IPS-NIHi7 (cell line): ENCODE results near the gene PROB1.
"Not testable (repeated sequence)": the region's sequence is repeated elsewhere in the genome, so short reads cannot be mapped to it uniquely, and the experiment has no call there.

Source experiments
- DNase-seq: peaks from one replicate; pipeline ENCODE4 v3.0.0; 2012; ENCODE audit warnings: mixed read lengths; ENCODE audit errors: extremely low spot score

The PROB1 gene

DNA sequence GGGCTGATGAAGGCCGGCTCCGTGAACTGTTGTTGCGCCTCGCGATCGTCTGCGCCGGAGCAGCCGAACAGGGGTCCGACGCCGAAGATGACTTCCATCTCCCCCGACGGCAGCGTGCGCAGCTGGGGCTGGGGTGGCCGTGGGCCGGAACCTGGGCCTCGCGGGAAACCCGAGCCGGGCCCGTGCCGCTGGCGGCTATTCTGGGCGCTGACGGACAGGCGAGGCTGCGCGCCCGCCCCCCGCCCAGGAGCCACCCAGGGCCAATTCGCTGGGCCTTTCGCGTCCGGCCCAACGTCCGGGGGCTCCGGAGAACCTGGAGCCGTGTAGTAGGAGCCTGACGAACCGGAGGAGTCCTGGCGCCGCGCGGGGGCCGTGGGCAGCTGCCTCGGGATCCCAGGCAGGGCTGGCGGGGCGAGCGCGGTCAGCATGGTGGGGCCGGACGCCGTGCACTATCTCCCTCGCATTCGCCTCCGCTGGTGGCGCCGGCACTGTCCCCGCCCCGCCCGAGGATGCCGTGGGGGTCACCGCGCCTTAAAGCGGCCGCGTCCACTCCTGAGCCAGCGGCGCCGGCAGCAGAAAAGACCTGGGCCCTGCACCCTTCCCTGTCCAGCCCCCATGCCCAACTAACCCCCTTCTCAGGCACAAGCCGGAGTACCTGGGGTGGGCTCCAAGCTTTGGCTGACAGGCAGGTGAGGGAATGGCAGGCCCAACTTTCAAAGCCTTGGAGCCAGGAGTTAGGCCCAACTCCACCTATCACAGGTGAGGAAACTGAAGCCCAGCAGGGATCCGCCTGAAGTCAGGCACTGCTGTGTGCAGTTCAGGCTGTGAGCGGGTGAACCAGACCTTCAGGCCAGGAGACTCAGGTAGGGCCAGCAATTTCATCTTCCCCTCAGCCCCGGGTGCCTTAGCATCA, at the start of gene PROB1:
TSS of gene PROB1 (minus strand) at position 451 of the 913 bp plus-strand sequence. CDS start at position 428, 23 bp downstream.
- no peak for DNase-seq

- no peak for DNase-seq
Measured at GRCh38 chr5:139443831-139444453, 49.0 kb upstream of the PROB1 start.

DNA sequence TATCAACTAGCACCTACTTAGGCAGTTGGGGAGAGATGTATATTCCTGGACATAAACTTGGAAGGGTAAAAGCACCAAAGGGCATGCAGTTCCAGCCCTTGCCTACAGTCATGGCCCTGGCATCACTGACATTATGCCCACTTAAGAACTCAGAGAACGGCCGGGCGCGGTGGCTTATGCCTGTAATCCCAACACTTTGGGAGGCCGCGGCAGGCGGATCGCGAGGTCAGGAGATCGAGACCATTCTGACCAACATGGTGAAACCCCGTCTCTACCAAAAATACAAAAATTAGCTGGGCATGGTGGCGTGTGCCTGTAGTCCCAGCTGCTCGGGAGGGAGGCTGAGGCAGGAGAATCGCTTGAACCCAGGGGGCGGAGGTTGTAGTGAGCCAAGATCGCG, 45.5 kb upstream of the PROB1 start:
- not testable (repeated sequence) for DNase-seq

- peak; percentile 98 for DNase-seq
Measured at GRCh38 chr5:139439013-139439903, 44.4 kb upstream of the PROB1 start, which contains the start of gene DNAJC18. Gene DNAJC18, minus strand, starts transcription at chr5:139439525. Its CDS starts 80 bp downstream, at chr5:139439445.

DNA sequence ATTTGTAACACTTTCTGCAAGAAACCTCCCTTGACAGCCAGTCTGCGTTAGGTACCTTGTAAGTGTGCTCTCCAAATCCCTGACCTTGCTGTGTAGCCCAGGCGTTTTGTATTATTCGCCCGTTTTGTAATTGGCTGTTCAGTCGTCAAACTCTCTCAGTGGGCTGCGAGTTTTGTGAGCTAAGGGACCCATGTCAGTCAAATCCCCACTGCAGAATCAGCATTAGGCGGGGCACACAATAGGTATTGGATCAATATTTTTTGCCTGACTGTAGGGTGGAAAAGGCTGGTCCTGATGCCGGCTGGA, 43.8 kb upstream of the PROB1 start:
- no peak for DNase-seq

DNA sequence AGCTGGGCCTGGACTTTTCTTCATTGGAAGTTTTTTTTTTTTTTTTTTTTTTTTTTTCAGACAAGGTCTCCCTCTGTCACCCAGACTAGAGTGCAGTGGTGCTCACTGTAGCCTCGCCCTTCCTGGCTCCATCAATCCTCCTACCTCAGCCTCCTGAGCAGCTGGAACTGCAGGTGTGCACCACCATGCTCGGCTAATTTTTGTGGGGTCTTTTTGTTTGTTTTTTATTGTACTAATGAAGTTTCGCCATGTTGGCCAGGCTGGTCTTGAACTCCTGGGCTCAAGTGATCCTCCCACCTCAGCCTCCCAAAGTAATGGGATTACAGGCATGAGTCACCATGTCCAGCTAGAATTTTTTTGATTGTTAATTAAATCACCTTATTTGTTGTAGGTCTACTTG, 40.8 kb upstream of the PROB1 start:
- DNase-seq = no peak

GRCh38 chr5:139431706-139432105, 36.8 kb upstream of the PROB1 start:
- no peak for DNase-seq

DNA sequence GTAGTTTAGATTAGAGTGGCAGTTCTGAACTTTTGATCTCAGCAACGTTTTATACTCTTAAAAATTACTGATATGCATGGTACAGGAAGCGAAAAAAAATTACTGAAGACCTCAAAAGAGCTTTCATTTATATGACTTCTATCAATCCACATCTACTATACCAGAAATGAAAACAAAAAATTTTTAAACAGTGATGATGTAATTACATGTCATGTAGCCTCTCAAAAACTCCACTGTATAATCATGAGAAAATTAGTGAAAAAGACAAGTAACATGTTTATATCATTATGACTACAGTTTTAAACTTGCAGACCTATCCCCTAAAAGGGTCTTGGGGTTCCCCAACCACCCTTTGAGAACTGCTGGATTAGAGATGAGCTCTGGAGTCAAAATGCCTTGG, 35.1 kb upstream of the PROB1 start:
- no peak for DNase-seq

GRCh38 chr5:139426203-139426885, 31.4 kb upstream of the PROB1 start:
- no peak for DNase-seq

DNA sequence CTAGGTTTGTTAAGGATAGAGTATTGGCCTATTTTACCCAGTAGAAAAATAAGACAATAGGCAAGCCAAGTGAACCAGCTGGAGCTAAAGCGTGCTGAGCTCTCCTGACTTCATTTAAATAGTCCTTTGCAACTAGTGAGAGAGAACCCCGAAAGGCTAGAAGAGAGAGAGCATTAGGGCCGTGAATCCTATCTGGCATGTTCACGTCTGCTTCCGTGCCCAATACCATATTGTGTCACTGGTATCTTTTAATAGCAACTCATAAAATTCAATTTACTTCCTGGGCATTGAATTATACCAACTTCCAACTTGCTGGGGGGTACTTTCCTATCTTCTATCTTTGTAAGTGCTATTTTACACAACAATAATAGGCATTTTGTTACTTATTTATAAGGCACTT, 30.6 kb upstream of the PROB1 start:
- DNase-seq = no peak

DNA sequence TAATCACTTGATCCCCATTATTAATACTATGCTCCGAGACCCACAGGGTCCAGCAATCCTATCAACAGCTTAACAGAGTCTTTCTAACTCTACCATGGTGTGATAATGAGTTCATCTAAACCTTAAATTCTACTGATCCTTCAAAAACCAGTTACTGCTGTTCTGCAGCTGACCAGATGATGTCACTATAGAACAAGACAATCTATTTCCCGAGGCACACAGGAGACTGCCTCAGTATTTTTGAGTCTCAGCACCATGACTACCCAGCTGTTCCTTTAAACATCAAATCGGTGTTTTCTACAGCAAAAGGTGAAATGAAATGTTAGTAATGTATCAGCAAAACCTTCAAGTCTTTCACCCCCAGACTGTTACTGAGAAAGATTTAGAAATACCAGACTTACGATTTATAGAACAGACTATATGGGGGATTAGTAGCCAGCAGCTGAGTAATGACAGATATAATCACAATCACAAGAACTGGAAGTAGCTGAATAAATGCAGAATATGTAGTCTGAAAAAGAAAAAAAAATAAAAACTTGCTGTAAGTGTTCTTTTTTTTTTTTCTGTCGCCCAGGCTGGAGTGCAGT, 27.5 kb upstream of the PROB1 start:
- peak; percentile 83 for DNase-seq

- DNase-seq = no peak
Measured at GRCh38 chr5:139419226-139420192, 24.6 kb upstream of the PROB1 start.

DNA sequence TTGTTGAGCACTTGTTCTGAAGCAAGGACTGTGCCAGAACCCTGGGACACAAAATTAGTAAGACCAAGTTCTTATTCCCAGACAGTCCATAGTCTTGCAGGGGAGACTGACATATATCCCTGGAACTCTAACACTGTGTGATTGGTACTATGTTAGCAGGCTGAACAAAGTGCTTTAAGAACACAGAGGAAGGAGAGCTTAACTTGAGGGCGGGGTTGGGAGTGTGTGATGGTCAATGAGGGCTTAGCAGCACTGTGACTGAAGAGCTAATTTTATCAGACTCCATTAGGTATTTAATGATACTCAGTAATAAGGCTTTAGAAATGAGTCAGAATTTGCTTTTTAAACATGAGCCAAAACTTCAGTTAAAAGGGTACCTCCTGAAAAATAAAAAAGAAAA, 23.9 kb upstream of the PROB1 start:
- DNase-seq = no peak

DNA sequence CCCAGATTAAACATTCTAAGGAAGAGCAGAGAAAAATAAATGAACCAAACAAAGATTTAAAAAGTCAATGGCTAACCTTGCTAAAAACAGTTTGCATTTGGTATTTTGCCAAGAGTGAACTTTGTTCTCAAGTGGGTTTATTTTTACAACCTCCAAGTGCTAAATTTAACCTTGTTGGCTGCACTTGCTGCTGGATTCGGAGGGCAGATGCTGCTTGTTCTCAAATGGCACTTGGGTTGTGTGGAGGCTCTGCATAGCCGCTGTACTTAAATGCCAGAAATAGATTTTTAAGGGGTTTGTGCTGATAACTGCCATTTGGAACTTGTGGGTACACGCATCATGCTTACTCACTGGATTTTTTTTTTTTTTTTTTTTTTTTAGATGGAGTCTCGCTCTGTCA, 22.3 kb upstream of the PROB1 start:
- DNase-seq = no peak

DNA sequence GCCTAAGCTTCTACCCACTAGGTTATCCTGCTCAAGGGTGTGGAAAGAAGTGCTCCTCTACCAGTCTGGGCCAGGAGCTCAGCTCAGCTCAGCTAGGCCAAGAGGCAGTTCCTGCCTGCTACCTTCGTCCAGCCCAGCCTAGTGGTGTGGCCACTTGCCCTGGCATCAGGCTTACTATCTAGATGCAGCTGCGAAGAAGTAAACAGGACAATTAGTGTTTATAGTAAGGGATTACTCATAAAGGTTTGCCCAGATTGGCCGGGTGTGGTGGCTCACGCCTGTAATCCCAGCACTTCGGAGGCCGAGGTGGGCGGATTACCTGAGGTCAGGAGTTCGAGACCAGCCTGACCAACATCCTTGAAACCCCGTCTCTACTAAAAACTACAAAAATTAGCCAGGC, 21.7 kb upstream of the PROB1 start:
- DNase-seq = no peak

GRCh38 chr5:139415869-139416268, 21.0 kb upstream of the PROB1 start:
- DNase-seq = no peak

- no peak for DNase-seq
Measured at GRCh38 chr5:139415221-139415861, 20.4 kb upstream of the PROB1 start.

DNA sequence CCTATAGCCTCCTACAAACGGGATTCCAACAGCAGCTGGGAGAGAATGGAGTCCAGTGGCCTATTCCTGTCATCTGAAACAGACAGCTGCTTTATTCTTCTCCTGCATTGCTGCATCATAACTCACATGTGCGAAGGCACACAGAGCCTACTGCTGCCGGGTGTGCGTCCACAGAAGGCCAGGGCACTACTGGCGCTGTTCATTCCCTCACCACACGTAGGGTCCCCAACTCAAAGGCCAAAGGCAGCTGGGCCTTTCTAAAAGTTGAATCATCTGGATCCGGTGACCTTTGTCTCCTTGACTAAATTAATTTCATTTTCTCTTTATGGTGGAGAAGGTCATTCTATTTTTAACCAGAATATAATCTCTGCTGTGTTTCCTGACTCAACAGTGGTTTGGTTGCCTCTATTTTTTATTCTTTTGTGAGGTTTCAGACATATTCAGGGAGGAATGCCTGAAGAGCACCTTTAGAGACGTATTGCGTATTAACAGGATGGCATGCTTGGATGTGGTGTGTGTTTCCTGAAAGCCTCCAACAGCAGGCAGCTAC, 19.8 kb upstream of the PROB1 start:
- no peak for DNase-seq

- DNase-seq = no peak
Measured at GRCh38 chr5:139413963-139414362, 19.1 kb upstream of the PROB1 start.
